AG10803 (cell line): ENCODE results near the gene MYO5B.

ENCODE experiments used
- DNase-seq: peaks from one replicate; pipeline ENCODE4 v3.0.0; 2010; ENCODE audit warnings: low read depth
- H3K4me3 ChIP-seq: 2 replicates; pipeline ENCODE4 v1.5.1; 2011; ENCODE audit warnings: mild to moderate bottlenecking, low read length, control low read depth
- CTCF ChIP-seq: conservative IDR thresholded peaks from 2 replicates; pipeline ENCODE4 v1.5.1; 2011; ENCODE audit warnings: mild to moderate bottlenecking, low read length, control low read depth, inconsistent platforms

MYO5B gene

GRCh38 chr18:50058731-50059130 lies 136.2 kb downstream of the MYO5B start:
- H3K4me3 ChIP-seq = no peak overlapping the region

GRCh38 chr18:50057009-50057408 lies 137.9 kb downstream of the MYO5B start:
- DNase-seq = no peak
- no peak overlapping the region for H3K4me3 ChIP-seq
- TF ChIP-seq CTCF = no peak

More at GRCh38 chr18:50058731-50059130, 136.2 kb downstream of the MYO5B start:
- no peak for TF ChIP-seq CTCF
- DNase-seq = no peak

GRCh38 chr18:50056185-50056584 lies 138.8 kb downstream of the MYO5B start:
- no peak for TF ChIP-seq CTCF
- DNase-seq = no peak

GRCh38 chr18:50055488-50055887 lies 139.5 kb downstream of the MYO5B start:
- no peak overlapping the region for H3K4me3 ChIP-seq
- no peak for DNase-seq
- no peak for TF ChIP-seq CTCF

More at GRCh38 chr18:50056185-50056584, 138.8 kb downstream of the MYO5B start:
- H3K4me3 ChIP-seq = no peak overlapping the region

GRCh38 chr18:50053111-50053510 lies 141.8 kb downstream of the MYO5B start:
- no peak overlapping the region for H3K4me3 ChIP-seq
- DNase-seq = no peak
- no peak for TF ChIP-seq CTCF

- no peak for DNase-seq
- no peak overlapping the region for H3K4me3 ChIP-seq
- no peak; the same call in 1 of the 2 replicates for TF ChIP-seq CTCF
Observed at GRCh38 chr18:50051288-50051687, 143.7 kb downstream of the MYO5B start.

- no peak for TF ChIP-seq CTCF
- H3K4me3 ChIP-seq = no peak overlapping the region
- no peak for DNase-seq
Observed at GRCh38 chr18:50045126-50045525, 149.8 kb downstream of the MYO5B start.
